ENCODE measurements around the gene SLK. TPM values are rescaled to one million over a fixed set of nuclear protein-coding genes. Genes with fewer than 3 reads are reported as not detected.

SLK gene
- total RNA-seq, 2 experiments from 2014 or later = 17.8 to 19.2 TPM

DNA sequence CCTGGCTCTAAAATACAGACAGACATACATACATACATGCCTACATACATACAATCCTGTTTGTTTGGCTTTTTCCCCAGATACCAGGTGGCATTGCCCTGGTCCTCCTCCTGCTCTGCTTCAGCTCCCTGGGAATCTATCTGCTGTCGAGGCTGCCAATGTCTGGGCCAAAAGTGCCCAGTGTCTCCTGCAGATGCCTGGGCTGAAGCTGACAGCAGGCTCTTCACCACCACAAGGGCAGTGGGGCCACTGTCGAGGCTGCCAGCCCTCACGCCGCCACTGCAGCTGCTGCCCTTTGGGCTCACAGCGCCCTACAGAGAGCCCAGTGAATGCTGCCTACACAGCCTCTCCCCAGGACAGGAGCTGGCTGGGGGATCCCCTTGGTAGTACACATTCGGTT lies 30.9 kb upstream of the SLK start:
- POLR2A ChIA-PET = interaction anchor here (1.1 kb wide), 1 partner anchor 17 kb away, joined by 3 read pairs; no protein-coding TSS in a partner anchor
- intact Hi-C loops (cut with micrococcal nuclease) = no loop called here

GRCh38 chr10:103939522-103939921 lies 27.4 kb upstream of the SLK start:
- Mint-ChIP-seq H3K27me3 (no peaks in the 10 kb centered on the region), H3K36me3 (ENCODE audit: low read depth) (no peaks in the 10 kb centered on the region), H3K4me3 (no peak overlapping the region), H3K27ac (no peak overlapping the region), H3K9me3 (no peaks in the 10 kb centered on the region), H3K4me1 (ENCODE audit: low read depth) (no peaks in the 10 kb centered on the region)
- ChIA-PET CTCF (interaction anchor here (1.0 kb wide), 1 partner anchor 13 kb away, joined by 4 read pairs; no protein-coding TSS in a partner anchor), POLR2A (no interaction called here)
- DNase-seq = no peak
- TF ChIP-seq, protein P1, sequence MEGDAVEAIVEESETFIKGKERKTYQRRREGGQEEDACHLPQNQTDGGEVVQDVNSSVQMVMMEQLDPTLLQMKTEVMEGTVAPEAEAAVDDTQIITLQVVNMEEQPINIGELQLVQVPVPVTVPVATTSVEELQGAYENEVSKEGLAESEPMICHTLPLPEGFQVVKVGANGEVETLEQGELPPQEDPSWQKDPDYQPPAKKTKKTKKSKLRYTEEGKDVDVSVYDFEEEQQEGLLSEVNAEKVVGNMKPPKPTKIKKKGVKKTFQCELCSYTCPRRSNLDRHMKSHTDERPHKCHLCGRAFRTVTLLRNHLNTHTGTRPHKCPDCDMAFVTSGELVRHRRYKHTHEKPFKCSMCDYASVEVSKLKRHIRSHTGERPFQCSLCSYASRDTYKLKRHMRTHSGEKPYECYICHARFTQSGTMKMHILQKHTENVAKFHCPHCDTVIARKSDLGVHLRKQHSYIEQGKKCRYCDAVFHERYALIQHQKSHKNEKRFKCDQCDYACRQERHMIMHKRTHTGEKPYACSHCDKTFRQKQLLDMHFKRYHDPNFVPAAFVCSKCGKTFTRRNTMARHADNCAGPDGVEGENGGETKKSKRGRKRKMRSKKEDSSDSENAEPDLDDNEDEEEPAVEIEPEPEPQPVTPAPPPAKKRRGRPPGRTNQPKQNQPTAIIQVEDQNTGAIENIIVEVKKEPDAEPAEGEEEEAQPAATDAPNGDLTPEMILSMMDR (IDR thresholded peaks at IDR 0.05) = no peak
- no peak for ATAC-seq
- intact Hi-C loops (cut with micrococcal nuclease) = no loop called here

More for the DNA sequence above, 30.9 kb upstream of the SLK start:
- Mint-ChIP-seq H3K9me3 (no peaks in the 10 kb centered on the region), H3K36me3 (ENCODE audit: low read depth) (no peaks in the 10 kb centered on the region), H3K4me3 (no peak overlapping the region), H3K4me1 (ENCODE audit: low read depth) (no peaks in the 10 kb centered on the region), H3K27me3 (no peaks in the 10 kb centered on the region), H3K27ac (no peak overlapping the region)
- ATAC-seq = no peak
- no peak for DNase-seq
- CTCF ChIA-PET = interaction anchor here (0.9 to 1.6 kb wide), 2 partner anchors 11 to 222 kb away, joined by 3 to 4 read pairs; no protein-coding TSS in a partner anchor
- TF ChIP-seq, protein P1 (IDR thresholded peaks at IDR 0.05) = no peak

DNA sequence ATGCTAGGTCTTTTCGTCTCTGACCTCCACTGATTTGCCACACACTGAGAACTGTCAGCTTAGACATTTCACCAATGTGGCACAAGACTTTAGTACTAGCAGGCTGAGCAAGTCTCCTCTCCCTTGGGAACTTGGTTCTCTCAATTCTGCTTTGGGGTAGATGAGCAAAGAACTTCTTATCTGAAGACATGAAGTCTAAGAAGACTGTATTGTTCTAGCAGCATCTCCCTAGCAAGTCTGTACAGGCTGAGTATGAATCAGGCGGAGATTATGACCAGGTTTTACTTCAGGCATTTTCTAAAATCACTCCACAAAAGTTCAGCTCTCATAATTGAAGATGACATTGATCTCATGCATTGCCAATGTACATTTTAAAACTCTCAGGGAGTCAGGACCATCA lies 25.1 kb upstream of the SLK start:
- ATAC-seq (no peak), DNase-seq (no peak)
- ChIA-PET POLR2A (no interaction called here), CTCF (interaction anchor here (2.2 kb wide), 1 partner anchor 57 kb away, joined by 10 read pairs; no protein-coding TSS in a partner anchor)
- intact Hi-C loops (cut with micrococcal nuclease) = no loop called here
- Mint-ChIP-seq H3K4me3 (no peak overlapping the region), H3K27me3 (no peaks in the 10 kb centered on the region), H3K9me3 (no peaks in the 10 kb centered on the region), H3K36me3 (ENCODE audit: low read depth) (no peaks in the 10 kb centered on the region), H3K4me1 (ENCODE audit: low read depth) (no peaks in the 10 kb centered on the region), H3K27ac (no peak overlapping the region)
- TF ChIP-seq, protein P1 (IDR thresholded peaks at IDR 0.05) = no peak

DNA sequence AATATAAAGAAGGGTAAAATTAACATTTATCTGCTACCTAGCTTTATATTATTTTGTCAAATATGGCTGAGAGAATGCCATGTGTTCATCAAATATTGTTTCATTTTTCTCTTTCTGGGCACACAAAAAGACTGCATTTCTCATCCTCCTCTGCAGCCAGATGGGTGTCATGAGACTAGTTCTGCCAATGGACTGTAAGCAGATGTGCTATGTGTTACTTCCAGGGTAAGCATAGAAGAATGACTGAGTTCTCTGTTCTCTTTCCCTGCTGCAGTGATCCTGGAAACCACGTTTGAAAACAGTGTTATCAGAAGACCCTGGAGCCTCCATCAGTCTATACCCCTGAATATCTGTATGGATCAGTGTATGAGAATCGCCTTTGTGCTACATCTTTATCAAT lies 24.1 kb upstream of the SLK start:
- DNase-seq (no peak), ATAC-seq (no peak)
- intact Hi-C loops (cut with micrococcal nuclease) = no loop called here
- H3K4me3 Mint-ChIP-seq = no peak overlapping the region
- H3K9me3 Mint-ChIP-seq = no peaks in the 10 kb centered on the region
- no peaks in the 10 kb centered on the region for H3K36me3 Mint-ChIP-seq (ENCODE audit: low read depth)
- H3K4me1 Mint-ChIP-seq (ENCODE audit: low read depth) = peaks cover 3% of the 10 kb centered on the region
- TF ChIP-seq, protein P1 (IDR thresholded peaks at IDR 0.05) = no peak
- H3K27ac Mint-ChIP-seq = no peak overlapping the region
- no peaks in the 10 kb centered on the region for H3K27me3 Mint-ChIP-seq
- POLR2A ChIA-PET = interaction anchor here (0.6 kb wide), 1 partner anchor 202 kb away, joined by 3 read pairs; no protein-coding TSS in a partner anchor
- CTCF ChIA-PET = interaction anchor here (2.2 kb wide), 1 partner anchor 58 kb away, joined by 10 read pairs; no protein-coding TSS in a partner anchor

- Mint-ChIP-seq H3K36me3 (ENCODE audit: low read depth) (no peaks in the 10 kb centered on the region), H3K27ac (no peak overlapping the region), H3K4me3 (no peak overlapping the region), H3K4me1 (ENCODE audit: low read depth) (peaks cover 5% of the 10 kb centered on the region), H3K27me3 (no peaks in the 10 kb centered on the region), H3K9me3 (no peaks in the 10 kb centered on the region)
- intact Hi-C loops (cut with micrococcal nuclease) = no loop called here
- ChIA-PET POLR2A (no interaction called here), CTCF (interaction anchor here (1.0 kb wide), 1 partner anchor 60 kb away, joined by 3 read pairs; no protein-coding TSS in a partner anchor)
- no peak for ATAC-seq
- TF ChIP-seq, protein P1 (IDR thresholded peaks at IDR 0.05) = no peak
- DNase-seq = no peak
Measured at GRCh38 chr10:103947799-103948516, 19.0 kb upstream of the SLK start.

All from activated CD8-positive, alpha-beta T cell treated with anti-CD3 and anti-CD28 coated beads for 36 hours (primary cell).